HG03520 (cell line): ENCODE measurements around the gene PVALEF.

ENCODE experiments used
- ATAC-seq: cut with Tn5 transposase; IDR thresholded peaks from one replicate; pipeline ENCODE4 v1.9.1; 2021; ENCODE audit warnings: mild to moderate bottlenecking, moderate library complexity; ENCODE audit not compliant: unreplicated experiment

The PVALEF gene

DNA sequence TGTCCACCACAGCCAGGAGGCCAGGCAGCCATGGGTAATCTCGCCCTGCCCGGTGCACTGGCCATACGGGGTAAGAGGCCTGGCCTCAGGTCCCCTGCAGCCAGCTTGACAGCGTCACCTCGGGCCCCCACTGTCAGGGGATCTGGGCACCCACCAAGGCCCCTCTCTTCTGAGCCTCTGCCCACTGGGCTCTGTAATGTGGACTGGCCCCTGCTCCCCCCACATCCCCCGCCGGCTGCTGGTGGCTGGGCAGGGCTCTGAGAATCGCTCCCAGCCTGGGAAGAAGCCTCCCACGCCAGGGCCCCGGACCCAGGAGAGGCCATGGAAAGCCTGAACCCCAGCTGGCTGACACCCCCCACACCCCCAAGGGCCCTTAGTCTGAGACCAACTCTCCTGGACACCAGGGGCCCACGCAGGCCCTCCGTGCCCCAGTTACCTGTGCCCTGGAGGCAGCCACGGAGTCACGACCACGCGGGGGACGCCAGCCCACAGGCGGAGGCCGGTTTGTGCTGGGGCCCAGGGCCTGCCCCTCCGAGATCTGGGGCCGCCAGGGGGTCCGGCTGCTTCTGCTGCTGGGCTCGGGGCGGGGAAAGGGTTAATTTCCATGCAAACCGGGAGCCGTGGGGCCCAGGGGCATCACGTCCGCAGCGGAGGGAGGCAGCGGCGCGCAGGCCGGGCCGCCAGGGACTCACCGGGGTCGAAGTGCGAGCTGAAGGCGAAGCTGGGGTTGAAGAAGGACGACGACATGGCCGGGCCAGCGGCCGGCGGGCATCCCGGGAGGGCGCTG lies at the start of gene PVALEF:
TSS of gene PVALEF (plus strand) at position 262 of the 787 bp plus-strand sequence. CDS start 15,720 bp downstream, outside the sequence.
- no peak for ATAC-seq

DNA sequence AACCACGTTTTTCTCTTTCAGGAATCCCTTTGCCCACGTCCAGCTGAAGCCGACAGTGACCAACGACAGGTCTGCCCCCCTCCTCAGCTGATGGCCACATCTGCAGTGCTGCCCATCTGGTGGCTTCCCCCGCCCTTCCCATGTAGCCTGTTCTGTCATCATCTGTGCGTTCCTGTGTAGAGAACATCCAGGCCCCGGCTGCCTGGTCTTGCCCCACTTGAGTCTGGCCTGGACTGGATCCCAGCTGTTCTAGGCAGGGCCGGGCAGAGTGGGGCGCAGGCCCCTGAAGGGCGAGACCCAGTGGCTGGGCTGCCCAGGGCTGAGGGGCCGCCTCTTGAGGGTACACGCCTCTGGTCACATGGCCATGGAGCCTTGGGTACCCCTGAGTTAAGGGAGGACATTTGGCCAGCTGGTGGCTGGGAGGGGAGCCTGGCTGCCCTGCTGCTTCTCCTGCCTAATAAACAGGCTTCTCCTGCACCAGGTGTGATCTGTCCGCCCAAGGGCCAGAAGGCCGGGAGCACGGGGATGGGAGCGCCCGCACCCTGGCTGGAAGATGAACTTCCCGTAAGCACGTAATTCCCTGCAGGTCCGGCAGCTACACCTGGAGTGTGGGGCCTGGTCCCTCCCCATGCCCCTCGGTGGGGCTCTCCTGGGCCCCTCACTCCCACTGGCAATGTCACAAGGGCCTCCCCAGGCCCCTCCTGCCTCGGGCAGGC lies 49.4 kb upstream of the PVALEF start:
- ATAC-seq: no peak

DNA sequence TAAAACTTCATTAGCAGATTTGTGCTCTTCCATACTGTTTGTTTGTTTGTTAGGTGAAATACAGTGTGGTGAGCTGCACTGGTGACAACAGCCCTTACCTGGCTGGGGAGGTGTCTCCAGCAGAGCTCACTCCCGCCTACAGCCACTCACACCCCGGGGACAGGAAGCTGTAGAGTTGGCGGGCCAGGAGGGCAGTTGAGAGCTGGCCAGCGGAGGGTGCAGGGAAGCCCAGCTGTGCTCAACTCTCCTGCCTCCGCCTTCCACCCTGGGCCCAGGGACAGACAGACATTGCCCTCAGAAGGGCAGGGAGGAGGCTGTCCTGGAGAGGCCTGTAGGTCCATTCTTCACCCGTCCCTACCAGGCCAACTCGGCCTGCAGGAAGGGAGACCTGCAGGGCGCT lies 48.6 kb upstream of the PVALEF start:
- no peak for ATAC-seq

DNA sequence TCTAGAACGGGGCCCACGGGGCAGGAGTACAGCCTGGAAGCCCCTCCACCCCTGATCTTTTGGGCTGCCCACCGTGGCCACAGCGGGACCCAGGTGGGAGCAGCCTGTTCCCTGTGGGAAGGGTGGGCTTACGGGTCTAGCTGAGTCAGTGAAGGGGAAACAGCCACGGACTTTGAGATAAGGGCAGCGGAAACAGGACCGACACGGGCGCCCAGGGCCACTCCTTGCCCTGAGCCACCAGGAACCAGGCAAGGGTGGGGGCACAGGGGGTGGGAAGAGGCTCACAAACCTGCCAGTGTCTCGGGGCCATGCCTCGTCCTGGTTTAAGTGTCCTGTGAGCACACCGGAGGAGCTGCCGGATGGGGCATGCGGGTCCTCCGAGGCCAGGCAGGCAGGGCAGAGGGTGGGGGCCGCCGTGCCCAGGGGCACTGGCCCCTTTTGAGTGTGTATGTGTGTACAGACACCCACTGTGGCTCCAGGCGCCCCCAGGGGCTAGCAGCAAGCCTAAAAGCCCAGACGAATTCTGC lies 47.6 kb upstream of the PVALEF start:
- ATAC-seq: no peak

DNA sequence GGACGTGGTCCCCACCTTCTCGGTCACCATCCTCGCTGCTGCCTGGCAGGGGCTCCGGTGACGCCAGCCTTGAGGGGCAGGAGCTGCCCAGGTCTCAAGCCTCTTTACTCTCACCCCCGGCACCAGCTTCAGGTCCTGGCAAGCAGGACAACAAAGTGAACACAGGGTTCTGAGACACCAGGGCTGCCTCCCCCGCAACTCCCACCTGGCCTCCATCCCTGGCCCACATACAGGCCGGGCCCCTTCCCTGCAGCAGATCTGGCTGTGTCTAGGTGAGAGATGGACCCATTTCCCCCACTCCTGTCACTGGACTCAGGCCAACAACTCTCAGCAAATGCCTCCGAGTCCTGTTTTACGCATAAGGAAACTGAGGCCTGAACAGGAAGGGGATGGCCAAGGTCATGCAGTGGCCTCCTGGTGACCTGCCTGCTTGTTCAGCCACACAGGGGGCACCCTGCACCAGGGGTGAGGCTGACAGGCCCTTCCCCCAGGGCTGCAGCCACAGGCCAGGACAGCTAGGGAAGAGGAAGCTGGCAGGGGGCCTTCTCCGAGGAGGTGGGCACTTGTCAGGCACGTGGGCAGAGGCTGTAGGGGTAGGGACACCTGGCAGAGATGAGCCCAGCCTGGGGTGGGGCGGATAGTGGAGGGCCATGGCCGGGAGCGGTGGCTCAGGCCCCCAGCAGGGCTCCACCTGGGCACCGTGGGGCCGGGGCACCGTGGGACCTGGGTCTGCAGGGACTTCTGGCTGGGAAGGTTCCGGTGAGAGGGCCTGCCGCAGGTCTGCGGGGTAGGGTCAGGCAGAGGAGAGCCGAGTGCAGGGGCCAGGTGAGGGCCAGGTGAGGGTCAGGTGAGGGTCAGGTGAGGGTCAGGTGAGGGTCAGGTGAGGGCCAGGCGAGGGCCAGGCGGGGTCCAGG lies 46.7 kb upstream of the PVALEF start:
- no peak for ATAC-seq

DNA sequence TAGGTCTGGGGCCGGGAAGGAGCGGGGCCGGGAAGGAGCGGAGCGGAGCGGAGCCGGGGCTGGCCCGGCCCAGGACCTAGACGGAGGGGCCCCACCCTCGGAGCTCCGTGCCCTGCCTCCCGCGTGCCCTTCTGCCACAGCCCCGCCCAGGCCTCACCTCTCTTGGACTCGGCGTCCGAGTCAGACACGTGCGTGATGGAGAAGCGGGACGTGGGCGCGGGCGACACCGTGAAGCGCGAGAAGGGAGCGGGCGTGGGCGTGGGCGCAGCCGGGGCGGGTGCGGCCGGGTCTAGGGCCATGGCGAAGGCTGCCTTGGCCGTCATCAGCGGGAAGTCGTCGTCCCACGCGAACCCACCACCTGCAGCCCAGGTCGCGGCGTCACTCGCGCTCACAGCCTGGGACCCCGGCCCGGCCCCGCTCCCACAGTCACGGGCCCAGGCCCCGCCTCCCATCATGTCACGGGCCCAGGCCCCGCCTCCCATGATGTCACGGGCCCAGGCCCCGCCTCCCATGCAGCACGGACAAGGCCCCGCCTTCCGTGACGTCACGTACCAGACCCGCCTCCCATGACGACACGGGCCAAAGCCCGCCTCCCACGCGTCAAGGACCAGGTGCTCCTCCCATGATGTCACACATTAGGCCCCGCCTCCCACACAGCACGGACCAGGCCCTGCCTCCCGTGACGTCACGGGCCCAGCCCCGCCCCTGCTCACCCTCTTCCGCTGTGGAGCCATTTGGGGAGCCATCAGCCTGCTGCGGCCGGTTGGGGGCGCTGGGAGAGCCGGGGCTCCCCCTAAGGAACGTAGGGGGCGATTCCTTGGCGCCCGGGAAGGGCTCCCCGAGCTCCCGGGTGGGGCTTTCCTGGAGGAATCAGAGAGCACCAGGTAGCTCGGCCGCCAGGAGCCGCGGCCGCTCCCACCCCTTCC lies 45.8 kb upstream of the PVALEF start:
- ATAC-seq: no peak

DNA sequence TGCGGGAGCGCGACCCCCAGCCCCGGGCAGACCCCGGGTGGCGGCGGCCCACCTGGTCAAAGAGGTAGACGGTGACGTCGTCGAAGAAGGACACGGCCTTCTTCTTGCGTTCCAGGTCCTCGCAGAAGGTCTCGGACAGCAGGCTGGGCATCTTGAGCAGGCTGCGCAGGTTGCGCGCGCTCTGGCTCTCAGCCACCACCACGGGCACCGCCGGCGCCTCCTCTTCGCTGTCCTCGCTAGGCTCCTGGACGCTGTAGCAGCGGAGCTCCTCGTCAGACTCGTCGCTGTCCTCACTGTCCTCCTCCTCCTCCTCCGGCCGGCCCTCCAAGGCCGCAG lies 45.2 kb upstream of the PVALEF start:
- no peak for ATAC-seq

DNA sequence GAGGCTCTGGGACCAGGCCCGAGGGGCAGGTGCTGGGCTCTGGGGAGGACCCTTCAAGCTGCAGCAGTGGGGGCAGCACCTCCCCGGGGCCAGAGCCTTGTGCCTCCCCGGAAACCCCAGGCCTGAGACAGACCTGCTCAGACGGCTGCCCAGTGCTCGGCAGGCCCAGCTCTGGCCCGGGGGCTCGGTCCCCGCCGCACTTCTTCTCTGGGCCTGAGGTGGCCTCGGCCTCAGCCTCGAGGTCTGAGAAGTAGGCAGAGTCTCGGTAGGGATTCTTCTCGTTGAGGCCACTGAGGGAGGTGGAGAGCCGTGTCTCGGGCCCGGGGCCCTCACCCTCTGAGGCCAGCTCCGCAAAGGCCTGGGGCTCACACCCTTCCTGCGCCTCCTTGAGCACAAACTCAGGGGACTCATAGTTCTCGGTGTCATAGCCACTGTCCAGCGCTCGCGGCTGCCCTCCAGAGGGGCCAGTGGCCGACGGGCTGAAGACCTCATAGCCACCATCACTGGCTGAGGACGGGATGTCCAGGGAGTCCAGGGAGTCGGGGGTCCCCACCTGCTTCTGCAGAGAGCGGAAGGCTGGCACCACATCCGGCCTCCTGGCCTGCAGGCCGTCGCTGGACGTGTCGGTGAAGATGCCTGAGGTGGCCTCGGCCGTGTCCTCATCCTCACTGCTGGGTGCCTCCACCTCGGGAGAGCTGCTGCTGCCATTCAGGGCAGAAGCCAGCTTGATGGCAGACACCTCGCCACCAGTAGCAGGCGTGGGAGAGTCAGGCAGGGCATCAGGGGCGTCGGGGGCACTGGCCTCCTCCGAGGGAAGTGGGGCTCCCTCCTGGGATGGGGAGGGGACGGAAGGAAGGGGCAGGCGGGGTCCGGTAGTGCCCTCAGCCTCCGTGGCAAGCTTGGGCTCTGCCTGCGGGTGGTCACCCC lies 44.3 kb upstream of the PVALEF start:
- no peak for ATAC-seq

DNA sequence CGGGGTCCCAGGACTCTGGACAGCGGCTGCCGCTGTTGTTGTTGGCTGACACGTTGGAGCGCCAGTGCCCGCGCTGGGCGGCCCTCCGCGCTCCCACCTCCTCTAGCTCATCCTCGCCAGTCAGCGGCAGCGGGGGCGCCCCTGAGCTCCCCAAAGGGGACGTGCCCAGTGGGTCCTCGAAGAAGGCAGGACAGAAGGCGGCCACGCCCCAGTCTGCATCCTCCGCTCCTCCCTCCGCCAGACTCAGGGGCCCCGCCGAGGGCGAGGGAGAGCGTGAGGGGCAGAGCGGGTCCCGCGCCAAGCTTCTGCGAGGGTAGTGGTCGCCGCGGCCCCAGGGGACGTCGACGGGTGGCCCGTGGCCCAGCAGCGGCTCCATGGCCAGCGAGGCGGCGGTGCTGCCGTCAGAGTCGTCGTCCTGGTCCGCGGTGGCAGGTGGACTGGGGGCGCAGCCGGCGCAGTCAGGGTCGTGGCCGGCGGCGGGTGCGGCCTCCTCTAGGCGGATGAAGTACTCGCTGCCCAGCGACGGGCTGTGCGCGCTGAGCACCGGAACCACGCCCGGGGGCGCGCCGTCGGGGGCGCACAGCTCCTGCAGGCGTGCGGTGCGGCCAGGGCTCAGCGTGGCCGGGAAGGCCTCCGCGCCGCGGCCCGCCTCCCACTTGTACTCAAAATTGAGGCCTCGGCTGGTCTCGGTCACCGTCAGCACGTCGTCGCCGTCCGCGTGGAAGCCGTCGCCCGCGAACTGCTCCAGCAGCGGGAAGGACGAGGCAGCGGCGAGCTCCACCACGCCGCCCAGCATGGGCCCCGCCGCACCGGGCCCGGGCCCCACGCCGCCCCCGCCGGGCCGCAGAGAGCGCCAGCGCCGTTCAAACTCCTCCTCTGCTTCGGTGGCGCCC lies 43.2 kb upstream of the PVALEF start:
- ATAC-seq: no peak

DNA sequence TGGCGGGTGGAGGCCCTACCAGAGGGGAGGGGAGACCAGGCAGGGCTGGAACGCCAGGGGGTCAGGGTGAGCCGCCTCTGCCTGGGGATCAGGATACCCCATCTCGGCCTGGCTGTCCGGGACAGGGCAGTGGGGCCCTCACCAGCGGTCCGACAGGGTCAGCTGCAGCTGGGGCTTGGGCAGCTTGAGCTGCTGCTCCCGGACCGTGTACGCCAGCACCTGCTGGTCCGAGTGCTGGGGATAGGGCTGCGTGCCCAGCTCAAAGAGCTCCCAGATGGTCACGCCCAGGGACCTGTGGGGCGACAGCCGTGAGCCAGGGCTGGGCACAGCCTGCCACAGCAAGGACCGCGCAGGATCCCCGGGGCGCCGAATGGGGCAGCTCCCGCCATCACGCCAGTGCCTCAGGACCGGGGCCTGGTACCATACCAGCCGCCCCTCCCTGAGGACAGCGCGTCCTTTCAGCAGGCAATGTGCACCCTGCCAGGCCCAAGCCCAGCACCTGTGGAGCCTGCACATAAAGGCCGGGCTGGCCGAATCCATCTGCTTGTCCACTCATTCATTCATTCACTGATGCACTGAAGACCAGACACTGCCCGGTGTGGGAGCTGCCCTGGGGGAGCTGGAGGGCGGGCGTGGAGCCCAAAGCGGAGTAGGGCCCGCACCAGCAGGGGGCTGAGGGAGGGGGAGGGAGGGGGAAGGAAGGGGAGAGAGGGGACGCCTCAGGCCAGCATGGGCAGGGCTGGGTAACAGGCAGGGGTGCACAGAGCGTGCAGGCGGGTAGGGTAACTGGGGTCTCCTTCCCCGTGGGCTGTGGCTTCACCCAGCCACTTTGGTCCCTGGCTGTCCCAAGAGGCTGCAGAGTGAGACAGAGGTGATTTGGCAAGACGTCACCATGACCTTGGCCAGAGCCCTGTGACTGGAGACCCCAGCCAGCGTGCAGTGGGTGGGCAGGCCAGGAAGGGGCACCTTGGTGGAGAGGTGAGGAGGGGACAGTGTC lies 42.0 kb upstream of the PVALEF start:
- ATAC-seq: no peak

DNA sequence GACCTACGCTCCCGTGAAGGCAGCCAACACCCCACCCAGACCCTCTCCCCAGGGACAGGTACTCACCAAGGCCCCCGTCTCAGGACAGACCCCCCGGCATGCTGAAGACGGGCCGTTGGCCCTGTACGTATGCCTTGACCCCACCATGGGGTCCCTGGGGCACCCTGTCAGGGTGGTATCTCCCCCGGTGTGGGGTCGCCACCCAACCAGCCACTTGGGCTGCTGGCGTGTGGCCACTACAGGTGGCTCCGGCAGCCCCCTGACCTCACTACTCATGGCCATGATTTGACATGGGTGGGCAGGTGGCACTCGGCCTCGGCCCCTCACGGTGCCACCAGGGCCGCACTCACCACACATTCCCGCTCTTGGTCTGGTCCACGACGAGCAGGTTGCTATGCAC lies 40.9 kb upstream of the PVALEF start:
- no peak for ATAC-seq

DNA sequence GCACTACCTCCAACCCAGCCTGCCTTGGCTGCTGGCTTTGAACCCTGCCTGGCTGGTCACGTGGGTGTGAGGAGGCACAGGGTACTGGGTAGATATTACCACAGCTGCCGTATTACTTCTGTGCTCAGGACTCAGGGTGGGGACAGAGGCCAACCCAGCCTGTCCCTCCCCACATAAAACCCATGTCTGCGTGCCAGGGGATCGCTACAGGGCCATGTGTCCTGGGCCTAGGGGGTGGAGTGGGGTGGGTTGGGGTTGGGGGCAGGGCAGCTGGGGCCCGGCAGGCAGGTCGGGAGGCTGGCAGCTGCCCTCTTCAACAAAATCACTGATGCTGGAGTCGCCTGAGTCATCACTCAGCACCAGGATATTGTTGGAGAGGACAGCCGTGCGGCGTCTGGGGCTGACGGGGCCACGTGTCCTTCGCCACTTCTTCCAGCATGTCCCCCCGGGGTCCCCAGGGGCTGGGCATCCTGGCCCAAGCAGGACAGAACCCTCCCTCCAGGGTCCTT lies 39.7 kb upstream of the PVALEF start:
- no peak for ATAC-seq

DNA sequence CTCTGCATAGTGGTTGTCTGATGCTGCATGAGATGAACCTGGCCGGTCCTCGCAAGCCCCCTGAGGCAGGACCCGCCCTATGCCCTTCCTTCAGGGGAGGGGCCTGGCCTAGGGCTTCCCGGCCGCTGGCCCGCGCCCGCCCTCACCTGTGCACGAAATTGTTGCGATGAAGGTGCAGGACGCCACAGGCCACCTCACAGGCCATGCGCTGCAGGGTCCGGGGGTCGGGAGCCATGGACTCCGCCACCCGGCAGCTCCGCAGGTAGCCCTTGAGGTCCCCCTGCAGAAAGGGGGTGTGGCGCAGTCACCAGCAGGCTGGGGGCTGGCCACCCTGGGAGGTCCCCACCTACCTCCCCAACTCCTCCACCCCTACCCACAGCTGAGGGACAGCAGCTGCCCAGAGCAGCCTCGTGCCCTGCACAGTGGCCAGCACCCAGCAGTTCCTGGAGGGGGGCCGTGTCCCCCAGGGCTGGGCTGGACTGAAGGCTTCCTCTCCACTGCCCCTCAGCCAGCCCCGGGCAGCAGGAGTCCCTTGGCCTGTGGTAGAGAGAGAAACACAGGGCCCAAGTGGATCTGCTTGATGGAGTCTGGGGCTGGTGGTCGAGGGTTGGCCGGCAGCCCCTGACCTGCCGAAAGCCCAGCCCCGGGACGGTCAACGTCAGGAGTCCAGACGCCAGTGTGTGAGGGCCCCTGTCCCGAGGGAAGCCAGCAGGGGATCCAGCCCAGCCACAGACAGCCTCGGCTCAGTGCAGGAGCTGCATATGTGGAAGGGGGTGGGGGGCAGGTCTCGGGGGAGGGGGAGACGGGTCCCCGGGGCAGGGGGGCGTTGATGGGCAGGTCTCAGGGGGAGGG lies 38.8 kb upstream of the PVALEF start:
- ATAC-seq: no peak

DNA sequence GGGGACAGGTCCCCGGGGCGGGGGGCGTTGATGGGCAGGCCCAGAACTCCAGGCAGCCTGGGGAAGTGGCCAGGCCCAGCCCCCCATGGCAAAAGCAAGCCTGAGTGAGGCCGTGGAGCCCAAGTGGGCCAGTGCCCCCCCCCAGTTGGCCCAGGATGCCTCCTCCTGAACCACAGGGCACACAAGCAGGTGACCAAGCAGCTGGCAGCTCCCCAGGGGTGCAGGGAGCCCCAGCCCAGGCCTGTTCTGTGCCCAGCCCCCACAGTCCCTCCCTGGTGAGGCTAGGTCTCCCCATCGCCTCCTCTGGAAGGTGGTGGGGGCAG lies 38.2 kb upstream of the PVALEF start:
- no peak for ATAC-seq

DNA sequence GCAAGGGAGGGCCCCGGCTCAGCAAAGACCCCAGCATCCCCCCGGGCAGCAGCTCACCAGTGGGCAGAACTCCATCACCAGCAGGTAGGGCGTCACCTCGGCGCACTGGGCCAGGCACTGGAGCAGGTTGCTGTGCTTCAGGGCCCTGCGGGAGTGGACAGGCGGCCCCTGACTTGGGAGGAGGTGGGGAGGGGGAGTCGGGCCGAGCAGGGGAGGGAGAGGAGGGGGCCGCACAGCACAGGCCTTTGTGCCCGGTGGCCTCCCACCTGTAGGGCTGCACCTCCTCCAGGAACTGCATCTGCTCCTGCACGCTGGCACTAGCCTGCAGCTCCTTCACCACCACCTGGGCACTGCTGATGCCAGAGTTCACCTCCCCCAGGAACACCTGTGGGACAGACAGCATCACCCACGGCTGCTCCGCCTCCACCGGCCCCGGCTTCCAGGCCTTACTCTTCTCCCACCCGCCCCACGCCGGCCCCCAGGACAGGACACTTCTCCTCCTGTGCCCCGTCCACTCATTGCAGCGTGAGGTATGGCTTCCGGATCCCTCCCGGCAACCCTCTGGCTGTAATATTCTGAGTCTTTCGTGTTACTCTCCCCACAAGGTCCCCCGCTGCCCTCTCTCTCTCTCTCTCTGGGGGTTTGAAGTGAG lies 37.7 kb upstream of the PVALEF start:
- no peak for ATAC-seq
